ENCODE data around the gene ATP5PO.

The ATP5PO gene

DNA sequence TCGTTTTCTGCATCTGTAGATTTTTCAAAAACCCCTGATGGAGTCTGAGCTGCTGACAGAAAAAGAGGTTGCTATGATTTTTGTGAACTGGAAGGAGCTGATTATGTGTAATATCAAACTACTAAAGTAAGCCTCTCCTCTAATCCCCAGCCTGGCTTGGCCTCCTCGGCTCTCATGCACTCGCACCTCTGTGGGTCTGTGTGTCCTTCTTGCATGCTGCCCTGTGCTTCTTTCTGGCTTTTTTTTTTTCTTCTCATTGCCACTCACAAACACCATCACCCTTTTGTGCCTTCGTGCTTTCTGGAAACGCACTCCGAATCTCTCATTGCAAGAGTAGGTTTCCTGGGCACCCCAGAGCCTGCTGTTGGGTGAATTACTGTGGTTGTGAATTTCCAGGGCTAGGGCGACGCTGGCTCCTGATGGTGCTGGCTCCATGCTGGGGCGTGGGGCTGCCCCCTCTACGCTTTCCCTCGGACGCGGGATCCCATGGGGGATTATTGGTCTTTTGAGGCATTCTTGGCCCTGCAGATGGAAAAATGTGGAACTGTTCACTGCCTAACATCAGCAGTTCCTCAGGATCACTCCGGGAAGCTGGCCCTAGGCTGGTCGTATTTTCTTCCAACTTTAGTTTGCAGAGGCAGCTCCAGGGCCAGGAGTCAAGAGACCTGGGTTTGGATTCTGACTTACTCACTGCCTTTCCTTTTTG, 56.8 kb downstream of the ATP5PO start:
- peaks cover 5% of the 10 kb centered on the region for H3K4me1 ChIP-seq (ENCODE audit: control insufficient read depth, insufficient read depth, low read length)
- H3K27me3 ChIP-seq (ENCODE audit: control insufficient read depth, insufficient read depth, low read length) = no peaks in the 10 kb centered on the region
- WGBS (ENCODE audit: insufficient coverage, insufficient read length) = no CpG with 5 or more reads among the region's 15 CpGs
- no peaks in the 10 kb centered on the region for H3K36me3 ChIP-seq (ENCODE audit: control insufficient read depth, insufficient read depth, low read length)
- no peak overlapping the region for H3K4me3 ChIP-seq (ENCODE audit: low read length)
- DNase-seq (ENCODE audit: low read depth, low spot score) = no peak
- no peaks in the 10 kb centered on the region for H3K9me3 ChIP-seq (ENCODE audit: control insufficient read depth, insufficient read depth, low read length)
- no peak overlapping the region for H3K27ac ChIP-seq (ENCODE audit: low read length)

- Histone ChIP-seq H3K27ac (ENCODE audit: low read length) (no peak overlapping the region), H3K36me3 (ENCODE audit: control insufficient read depth, insufficient read depth, low read length) (no peaks in the 10 kb centered on the region), H3K4me3 (ENCODE audit: low read length) (no peak overlapping the region), H3K4me1 (ENCODE audit: control insufficient read depth, insufficient read depth, low read length) (peaks cover 5% of the 10 kb centered on the region), H3K9me3 (ENCODE audit: control insufficient read depth, insufficient read depth, low read length) (no peaks in the 10 kb centered on the region), H3K27me3 (ENCODE audit: control insufficient read depth, insufficient read depth, low read length) (no peaks in the 10 kb centered on the region)
- no peak for DNase-seq (ENCODE audit: low read depth, low spot score)
- WGBS (ENCODE audit: insufficient coverage, insufficient read length) = no CpG with 5 or more reads among the region's 25 CpGs
These were observed 57.5 kb downstream of the ATP5PO start for GRCh38 chr21:33857846-33858666.

- Histone ChIP-seq H3K4me3 (ENCODE audit: low read length) (no peak overlapping the region), H3K9me3 (ENCODE audit: control insufficient read depth, insufficient read depth, low read length) (no peaks in the 10 kb centered on the region), H3K36me3 (ENCODE audit: control insufficient read depth, insufficient read depth, low read length) (no peaks in the 10 kb centered on the region), H3K4me1 (ENCODE audit: control insufficient read depth, insufficient read depth, low read length) (peaks cover 5% of the 10 kb centered on the region), H3K27me3 (ENCODE audit: control insufficient read depth, insufficient read depth, low read length) (no peaks in the 10 kb centered on the region), H3K27ac (ENCODE audit: low read length) (no peak overlapping the region)
- WGBS (ENCODE audit: insufficient coverage, insufficient read length) = no CpG with 5 or more reads among the region's 17 CpGs
- no peak for DNase-seq (ENCODE audit: low read depth, low spot score)
These were observed 58.6 kb downstream of the ATP5PO start for GRCh38 chr21:33856893-33857527.

DNA sequence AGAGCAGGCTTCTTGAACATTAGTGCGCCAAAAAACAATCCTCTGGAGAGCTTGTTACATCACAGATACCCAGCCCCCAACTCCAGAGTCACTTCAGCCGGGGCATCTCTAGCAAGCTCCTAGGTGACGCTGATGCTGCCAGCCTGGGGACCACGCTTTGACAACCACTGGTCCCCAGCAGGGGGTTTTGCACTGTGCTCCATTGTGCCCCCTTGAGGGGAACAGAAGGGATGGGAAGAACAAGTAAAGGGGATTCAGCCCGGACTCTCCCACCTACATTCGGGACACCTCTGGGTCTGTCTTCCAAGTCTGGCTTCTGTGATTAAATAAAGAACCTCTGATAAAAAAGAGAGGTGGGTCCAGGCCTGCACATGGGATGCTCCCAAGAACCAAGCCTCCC, 60.4 kb downstream of the ATP5PO start:
- no CpG with 5 or more reads among the region's 6 CpGs for WGBS (ENCODE audit: insufficient coverage, insufficient read length)
- H3K4me1 ChIP-seq (ENCODE audit: control insufficient read depth, insufficient read depth, low read length) = peaks cover 5% of the 10 kb centered on the region
- no peak overlapping the region for H3K27ac ChIP-seq (ENCODE audit: low read length)
- H3K9me3 ChIP-seq (ENCODE audit: control insufficient read depth, insufficient read depth, low read length) = no peaks in the 10 kb centered on the region
- H3K4me3 ChIP-seq (ENCODE audit: low read length) = no peak overlapping the region
- no peaks in the 10 kb centered on the region for H3K36me3 ChIP-seq (ENCODE audit: control insufficient read depth, insufficient read depth, low read length)
- DNase-seq (ENCODE audit: low read depth, low spot score) = no peak
- H3K27me3 ChIP-seq (ENCODE audit: control insufficient read depth, insufficient read depth, low read length) = no peaks in the 10 kb centered on the region

DNA sequence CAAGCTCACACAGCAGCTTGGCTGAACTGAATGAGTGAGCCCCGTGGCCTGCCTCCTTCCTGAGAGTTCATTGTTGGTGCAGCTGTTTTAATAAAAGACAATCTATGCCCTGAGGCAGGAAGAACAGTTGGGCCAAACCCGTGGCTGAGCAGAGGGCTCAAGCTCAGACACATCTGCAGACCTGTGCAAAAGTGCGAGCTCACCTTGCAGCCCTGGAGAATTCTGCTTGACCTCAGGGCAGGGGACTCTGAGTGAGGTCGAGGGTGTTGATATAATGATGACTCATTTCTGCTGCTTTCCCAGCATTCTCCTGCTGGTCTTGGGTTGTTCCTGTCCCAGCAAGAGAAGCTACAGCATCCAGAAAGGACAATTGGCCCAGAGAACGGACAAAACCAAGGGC, 61.0 kb downstream of the ATP5PO start:
- DNase-seq (ENCODE audit: low read depth, low spot score) = no peak
- Histone ChIP-seq H3K4me1 (ENCODE audit: control insufficient read depth, insufficient read depth, low read length) (peaks cover 5% of the 10 kb centered on the region), H3K4me3 (ENCODE audit: low read length) (no peak overlapping the region), H3K36me3 (ENCODE audit: control insufficient read depth, insufficient read depth, low read length) (no peaks in the 10 kb centered on the region), H3K27me3 (ENCODE audit: control insufficient read depth, insufficient read depth, low read length) (no peaks in the 10 kb centered on the region), H3K9me3 (ENCODE audit: control insufficient read depth, insufficient read depth, low read length) (no peaks in the 10 kb centered on the region), H3K27ac (ENCODE audit: low read length) (no peak overlapping the region)
- no CpG with 5 or more reads among the region's 5 CpGs for WGBS (ENCODE audit: insufficient coverage, insufficient read length)
